ENCODE data around the gene DYNC1I2.
"Not testable (repeated sequence)": the region's sequence is repeated elsewhere in the genome, so short reads cannot be mapped to it uniquely, and the experiment has no call there.

Gene DYNC1I2

DNA sequence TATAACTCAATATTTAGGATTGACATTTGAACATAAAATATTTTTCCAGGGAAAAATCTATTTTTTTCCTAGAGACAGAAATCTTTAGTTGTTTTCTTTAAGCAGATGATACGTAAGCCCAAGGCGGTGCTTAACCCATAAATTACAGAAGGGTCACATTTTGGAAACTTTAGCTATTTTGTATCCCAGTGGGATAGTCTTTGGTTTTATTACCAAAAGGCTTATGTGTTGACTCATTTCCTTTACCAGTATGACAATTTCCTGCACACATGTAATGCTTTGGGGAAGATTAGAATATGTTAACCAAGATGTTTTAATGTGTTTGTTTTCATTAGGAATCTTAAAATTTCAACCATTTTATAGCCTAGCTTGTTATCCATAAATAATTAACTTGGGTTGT lies 24.8 kb downstream of the DYNC1I2 start:
- peak; percentile 74 for DNase-seq (ENCODE audit: low read depth in 2 of 2)

DNA sequence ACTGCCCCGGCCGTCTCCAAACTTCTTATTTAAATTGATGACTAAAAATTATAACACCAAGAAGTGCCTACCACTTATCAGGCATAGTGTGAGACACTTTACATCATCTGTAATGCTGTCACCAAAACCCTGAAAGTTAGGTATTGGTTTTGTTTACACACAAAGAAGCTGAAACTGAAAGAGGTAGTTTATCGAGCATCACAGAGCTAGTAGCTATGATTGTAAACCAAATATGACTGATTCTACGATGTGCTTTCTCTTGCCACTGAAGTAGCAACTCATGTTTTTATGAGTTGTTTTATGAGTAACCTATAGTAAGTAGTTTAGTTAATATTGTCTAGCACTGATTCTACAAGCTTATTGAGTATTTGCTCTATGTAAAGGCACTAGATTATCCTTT lies 31.5 kb downstream of the DYNC1I2 start:
- DNase-seq (ENCODE audit: low read depth in 2 of 2), result no peak

DNA sequence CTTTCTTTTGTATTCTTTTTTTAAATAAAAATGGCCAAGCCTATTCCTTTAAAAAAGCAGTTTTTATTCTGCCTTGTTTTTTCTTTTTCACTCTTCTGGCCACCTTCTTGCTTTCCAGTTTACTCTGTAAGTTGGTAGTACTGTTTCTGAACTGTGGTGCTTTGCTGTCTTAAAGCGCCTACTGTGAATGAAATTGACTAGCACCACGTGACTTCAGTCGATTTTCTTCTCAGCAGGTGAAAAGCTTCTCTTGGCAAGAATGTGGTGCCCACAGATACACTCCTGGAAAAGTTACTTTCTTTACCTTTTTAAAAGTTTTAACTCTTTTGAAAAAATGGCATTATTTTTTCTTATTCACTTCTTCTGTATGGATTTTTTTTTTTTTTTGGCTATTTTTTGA lies 32.4 kb downstream of the DYNC1I2 start:
- DNase-seq (ENCODE audit: low read depth in 2 of 2), result no peak

DNA sequence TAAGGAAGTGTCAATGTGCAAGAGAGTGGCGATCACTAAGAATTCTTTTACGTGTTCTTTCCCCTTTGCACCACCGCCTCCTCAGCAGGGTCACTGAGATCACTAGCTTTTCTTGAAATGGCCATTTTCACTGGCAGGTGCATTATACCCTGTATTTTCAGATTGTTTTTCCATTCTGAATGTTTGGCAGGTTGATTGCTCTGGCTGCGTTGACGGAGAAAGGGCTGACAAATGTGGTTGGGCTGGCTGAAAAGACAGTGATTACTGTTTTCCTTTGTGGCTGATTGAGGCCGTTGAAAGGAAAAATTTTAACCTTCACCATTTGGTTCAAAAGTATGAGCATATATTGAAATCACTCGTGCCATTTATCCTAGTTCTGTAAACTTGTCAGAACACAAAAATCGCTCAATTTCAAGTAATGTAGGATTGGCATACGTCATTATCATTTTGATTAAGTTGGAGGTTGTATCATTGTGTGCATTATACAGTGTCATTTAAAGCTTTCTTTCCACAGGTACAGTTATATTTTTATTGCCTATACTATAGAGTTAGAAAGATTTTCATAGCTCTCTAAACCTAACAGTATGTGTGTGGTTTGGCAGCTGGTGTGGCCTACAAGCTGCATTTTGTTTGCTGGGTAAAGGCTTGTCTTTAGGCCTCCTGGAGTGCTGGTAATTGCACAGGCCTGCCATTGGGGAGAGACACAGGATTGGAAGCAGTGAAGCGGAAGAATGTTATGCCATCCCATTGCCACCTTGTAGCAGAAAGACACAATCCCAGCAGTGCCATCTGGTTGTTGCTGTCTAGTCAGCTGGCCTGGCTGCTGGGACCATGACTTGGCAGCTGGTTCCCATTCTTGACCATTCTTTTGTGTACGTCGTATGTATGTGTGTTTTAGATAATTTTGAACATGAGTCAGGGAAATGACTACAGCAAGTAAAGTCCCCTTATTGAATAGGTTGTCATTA lies 36.7 kb downstream of the DYNC1I2 start:
- no peak for DNase-seq (ENCODE audit: low read depth in 2 of 2)

DNA sequence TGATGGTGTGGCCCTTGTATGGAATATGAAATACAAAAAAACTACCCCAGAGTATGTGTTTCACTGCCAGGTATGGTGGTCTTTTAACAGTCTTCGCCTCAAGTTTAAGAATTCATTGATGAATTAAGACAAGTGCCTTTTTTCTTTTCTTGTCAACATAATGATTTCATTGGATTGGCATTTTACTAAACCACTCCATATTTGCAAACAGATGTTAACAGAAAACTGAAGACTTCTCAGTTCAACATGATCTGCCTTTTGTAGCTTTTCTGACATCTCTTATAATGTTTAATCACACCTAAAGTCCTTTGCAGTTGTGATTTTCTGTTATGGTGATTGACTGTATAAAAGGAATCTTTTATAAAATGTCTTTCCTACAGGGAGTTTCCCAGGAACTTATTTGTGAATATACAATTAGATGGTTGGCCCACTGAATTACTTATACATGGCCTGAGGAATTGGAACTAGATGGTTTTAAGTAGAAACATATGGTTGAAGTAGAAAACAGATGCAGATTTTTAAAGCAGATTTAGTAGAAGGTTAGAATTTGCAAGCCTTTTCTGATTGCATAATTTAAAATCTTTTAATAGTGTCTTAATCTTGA lies 39.7 kb downstream of the DYNC1I2 start:
- DNase-seq (ENCODE audit: low read depth in 2 of 2), result peak; percentile 30 to 39

GRCh38 chr2:171728989-171729951 lies 42.0 kb downstream of the DYNC1I2 start:
- DNase-seq (ENCODE audit: low read depth in 2 of 2), result no peak

DNA sequence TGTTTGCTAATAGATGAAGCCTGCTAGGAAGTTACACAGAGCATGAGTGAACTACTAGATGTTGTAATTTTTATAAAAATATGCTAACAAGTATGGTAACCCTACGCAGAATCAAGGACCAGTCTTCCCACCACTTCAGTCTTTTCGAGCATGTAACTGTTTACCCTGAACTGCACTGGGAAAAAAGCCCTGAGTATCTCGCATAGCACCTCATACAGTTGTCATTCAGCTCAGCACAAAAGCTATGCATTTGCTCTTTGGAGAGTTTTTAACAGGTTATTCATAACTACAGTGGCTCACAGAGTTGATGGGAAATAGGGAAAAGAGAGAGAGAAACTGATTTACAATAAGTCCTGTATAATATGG lies 42.7 kb downstream of the DYNC1I2 start:
- DNase-seq (ENCODE audit: low read depth in 2 of 2), result no peak

DNA sequence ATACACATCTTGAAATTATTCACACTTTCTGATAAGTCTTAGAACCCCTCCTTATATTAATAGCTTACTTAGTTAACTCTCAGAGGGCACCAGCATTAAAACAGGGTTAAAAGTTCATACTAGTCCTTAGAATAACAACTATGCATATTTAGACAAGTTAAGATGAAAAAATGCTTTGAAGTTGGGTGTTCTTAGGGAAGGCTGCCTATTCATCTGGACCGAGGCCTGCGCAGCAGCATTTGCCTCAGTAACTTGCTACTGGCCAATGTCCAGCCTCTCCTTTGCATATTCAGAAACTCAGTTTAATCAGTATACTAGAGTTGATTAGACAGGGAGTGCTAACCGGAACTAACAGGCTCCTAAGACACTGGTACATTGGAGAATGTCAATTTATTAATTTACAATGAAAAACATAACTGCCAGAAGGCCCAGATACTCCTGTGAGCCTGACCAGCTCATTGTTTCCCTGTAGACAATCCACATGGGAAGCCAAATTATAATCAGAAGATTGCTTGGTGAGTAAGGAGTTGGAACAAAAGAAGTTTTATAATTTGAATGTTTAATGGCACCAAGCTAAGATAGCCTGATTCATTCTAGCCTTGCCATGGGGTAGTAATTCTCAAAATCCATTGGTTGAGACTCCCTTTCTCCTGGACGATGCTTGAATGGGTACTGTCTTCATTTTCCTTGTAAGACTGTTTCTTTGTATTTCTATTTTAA lies 48.9 kb downstream of the DYNC1I2 start:
- no peak for DNase-seq (ENCODE audit: low read depth in 2 of 2)

- DNase-seq (ENCODE audit: low read depth in 2 of 2), result no peak
Measured at GRCh38 chr2:171741189-171741588, 53.9 kb downstream of the DYNC1I2 start.

DNA sequence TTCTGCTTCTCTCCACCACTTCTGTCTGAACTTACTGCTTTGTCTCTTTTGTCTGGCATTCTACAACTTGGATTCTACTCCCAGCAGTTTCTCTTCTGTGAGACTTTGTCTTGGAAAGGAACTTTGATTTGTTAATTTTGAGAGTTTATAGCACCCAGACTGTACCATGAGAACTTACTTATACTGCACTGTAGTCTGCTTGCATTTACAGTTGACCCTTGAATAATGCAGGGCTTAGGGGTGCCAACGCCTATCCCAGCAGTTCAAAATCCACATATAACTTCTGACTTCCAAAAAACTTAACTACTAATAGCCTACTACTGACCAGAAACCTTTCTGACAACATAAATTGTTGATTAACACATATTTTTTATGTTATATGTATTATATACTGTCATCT lies 55.5 kb downstream of the DYNC1I2 start:
- DNase-seq (ENCODE audit: low read depth in 2 of 2), result no peak

DNA sequence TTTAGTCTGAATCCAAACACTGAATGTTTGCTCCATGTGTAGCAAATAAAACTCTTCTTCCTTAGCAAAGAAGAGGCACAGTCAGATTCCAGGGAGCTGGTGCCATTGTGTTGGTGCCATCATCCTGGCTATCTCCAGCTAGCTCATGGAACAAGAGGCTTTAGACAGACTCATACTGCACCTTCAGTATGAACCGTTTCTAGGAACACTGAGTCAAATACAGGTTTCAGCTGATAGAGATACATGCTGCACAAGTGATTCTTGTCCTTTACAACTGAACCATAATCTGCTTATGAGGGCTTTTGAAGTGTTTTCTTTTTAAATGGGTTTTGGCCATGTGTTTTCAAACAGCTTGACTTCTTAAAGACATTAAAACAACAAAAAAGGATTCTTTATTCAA lies 57.9 kb downstream of the DYNC1I2 start:
- no peak for DNase-seq (ENCODE audit: low read depth in 2 of 2)

GRCh38 chr2:171745806-171746205 lies 58.5 kb downstream of the DYNC1I2 start:
- DNase-seq (ENCODE audit: low read depth in 2 of 2), result no peak

- no peak for DNase-seq (ENCODE audit: low read depth in 2 of 2)
Measured at GRCh38 chr2:171747371-171747770, 60.1 kb downstream of the DYNC1I2 start.

DNA sequence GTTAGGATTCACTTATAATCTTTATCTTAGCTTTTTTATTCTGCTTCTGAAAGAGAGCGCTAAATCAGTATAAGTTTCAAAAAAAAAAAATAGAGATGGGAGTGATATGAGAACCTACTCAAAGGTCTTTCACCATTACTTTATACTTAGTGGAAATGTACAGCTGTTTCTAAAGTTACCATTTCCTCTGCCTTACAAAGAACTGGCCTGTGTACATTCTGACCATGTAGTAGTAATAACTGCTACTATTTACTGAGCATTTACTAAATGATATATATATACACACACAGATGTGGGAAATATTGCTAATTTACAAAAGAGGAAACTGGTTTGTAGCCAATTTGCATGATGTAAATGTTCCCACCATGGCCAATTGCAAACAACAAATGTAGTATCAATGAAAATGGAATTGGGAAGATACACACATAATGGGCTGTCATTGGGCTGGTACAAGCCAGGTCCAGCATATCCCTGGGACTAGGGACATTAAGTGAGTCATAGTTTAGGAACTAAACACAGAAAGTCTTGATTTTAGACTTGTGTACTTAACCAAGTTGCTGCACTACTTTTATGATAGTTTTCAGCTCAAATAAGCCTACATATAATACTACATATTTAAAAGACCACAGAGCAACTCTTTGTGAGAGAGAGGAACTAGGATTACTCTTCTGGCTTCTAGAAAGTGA lies 67.1 kb downstream of the DYNC1I2 start:
- no peak for DNase-seq (ENCODE audit: low read depth in 2 of 2)

DNA sequence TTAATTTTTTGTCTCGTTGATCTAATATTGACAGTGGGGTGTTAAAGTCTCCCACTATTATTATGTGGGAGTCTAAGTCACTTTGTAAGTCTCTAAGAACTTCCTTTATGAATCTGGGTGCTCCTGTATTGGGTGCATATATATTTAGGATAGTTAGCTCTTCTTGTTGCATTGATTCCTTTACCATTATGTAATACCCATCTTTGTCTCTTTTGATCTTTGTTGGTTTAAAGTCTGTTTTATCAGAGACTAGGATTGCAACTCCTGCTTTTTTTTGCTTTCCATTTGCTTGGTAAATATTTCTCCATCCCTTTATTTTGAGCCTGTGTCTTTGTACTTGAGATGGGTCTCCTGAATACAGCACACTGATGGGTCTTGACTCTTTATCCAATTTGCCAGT lies 71.5 kb downstream of the DYNC1I2 start:
- DNase-seq (ENCODE audit: low read depth in 2 of 2), result not testable (repeated sequence)

DNA sequence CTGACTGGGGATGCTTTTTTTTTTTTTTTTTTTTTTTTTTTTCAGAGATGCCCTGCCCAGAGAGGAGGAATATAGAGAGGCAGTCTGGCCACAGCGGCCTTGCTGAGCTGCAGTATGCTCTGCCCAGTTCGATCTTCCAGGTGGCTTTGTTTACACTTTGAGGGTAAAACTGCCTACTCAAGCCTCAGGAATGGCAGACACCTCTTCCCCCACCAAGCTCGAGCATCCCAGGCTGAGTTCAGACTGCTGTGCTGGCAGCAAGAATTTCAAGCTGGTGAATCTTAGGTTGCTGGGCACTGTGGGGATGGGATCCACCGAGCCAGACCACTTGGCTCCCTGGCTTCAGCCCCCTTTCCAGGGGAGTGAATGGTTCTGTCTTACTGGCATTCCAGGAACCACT lies 73.9 kb downstream of the DYNC1I2 start:
- DNase-seq (ENCODE audit: low read depth in 2 of 2), result not testable (repeated sequence)

GRCh38 chr2:171762879-171763573 lies 75.8 kb downstream of the DYNC1I2 start:
- peak in 1 of 2 experiments; percentile 12 for DNase-seq (ENCODE audit: low read depth in 2 of 2)

- DNase-seq (ENCODE audit: low read depth in 2 of 2), result no peak
Measured at GRCh38 chr2:171763602-171764001, 76.3 kb downstream of the DYNC1I2 start.

- no peak for DNase-seq (ENCODE audit: low read depth in 2 of 2)
Measured at GRCh38 chr2:171771463-171771862, 84.2 kb downstream of the DYNC1I2 start.

GRCh38 chr2:171772373-171772772 lies 85.1 kb downstream of the DYNC1I2 start:
- DNase-seq (ENCODE audit: low read depth in 2 of 2), result no peak

All from fibroblast of skin of left biceps (primary cell).